Mucosa of stomach (tissue), 1 donor: ENCODE measurements around the gene PCED1B.

Experiments used
- H3K27me3 ChIP-seq: one replicate; pipeline ENCODE4 v1.7.0; 2013; ENCODE audit warnings: mild to moderate bottlenecking, low read length; ENCODE audit not compliant: control insufficient read depth, insufficient read depth
- H3K36me3 ChIP-seq: one replicate; pipeline ENCODE4 v1.7.0; 2013; ENCODE audit warnings: low read length; ENCODE audit not compliant: control insufficient read depth, insufficient read depth
- H3K4me1 ChIP-seq: one replicate; pipeline ENCODE4 v1.7.0; 2013; ENCODE audit warnings: mild to moderate bottlenecking, low read length; ENCODE audit not compliant: control insufficient read depth, insufficient read depth
- H3K4me3 ChIP-seq: one replicate; pipeline ENCODE4 v1.7.0; 2013; ENCODE audit warnings: low read length
- H3K9ac ChIP-seq: one replicate; pipeline ENCODE4 v1.7.0; 2013; ENCODE audit warnings: mild to moderate bottlenecking, low read length, moderate library complexity
- H3K9me3 ChIP-seq: one replicate; pipeline ENCODE4 v1.7.0; 2013; ENCODE audit warnings: mild to moderate bottlenecking, low read length, moderate library complexity; ENCODE audit not compliant: control insufficient read depth
- donor health status: Pancreatic carcinoma.

Gene PCED1B

GRCh38 chr12:47144769-47145168 is 65.3 kb downstream of the PCED1B start:
- no peaks in the 10 kb centered on the region for H3K4me1 ChIP-seq
- no peaks in the 10 kb centered on the region for H3K9me3 ChIP-seq
- H3K36me3 ChIP-seq, result no peaks in the 10 kb centered on the region
- no peak overlapping the region for H3K9ac ChIP-seq
- H3K27me3 ChIP-seq, result no peaks in the 10 kb centered on the region
- H3K4me3 ChIP-seq, result no peak overlapping the region

DNA sequence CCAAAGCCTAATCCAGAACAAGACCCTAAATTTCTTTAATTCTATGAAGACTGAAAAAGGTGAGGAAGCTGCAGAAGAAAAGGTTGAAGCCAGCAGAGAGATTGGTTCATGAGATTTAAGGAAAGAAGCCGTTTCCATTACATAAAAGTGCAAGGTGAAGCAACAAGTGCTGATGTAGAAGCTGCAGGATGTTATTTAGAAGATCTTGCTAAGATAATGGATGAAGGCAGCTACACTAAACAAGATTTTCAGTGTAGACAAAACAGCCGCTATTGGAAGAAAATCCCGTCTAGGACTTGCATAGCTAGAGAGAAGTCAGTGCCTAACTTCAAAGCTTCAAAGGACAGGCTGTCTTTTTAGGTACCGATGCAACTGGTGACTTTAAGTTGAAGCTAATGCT is 65.8 kb downstream of the PCED1B start:
- H3K36me3 ChIP-seq, result no peaks in the 10 kb centered on the region
- H3K27me3 ChIP-seq, result no peaks in the 10 kb centered on the region
- H3K9me3 ChIP-seq, result no peaks in the 10 kb centered on the region
- H3K4me1 ChIP-seq, result no peaks in the 10 kb centered on the region
- no peak overlapping the region for H3K9ac ChIP-seq
- H3K4me3 ChIP-seq, result no peak overlapping the region

DNA sequence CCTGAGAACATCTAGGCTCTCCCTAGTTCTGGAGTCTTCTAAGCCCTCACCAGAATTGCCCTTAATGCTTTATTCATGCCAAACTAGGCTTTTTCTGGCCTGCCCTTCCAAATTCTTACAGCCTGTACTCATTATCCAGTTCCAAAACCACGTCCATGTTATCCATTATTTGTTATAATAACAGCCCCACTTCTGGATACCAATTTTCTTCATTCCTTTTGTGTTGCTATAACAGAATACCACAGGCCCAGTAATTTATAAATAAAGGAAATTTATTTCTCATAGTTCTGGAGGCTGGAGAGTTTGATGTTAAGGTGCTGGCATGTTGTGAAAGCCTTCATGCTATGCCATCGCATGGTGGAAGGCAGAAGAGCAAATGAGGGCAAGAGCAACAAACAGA is 68.3 kb downstream of the PCED1B start:
- H3K4me1 ChIP-seq, result no peaks in the 10 kb centered on the region
- H3K36me3 ChIP-seq, result no peaks in the 10 kb centered on the region
- no peak overlapping the region for H3K4me3 ChIP-seq
- H3K9ac ChIP-seq, result no peak overlapping the region
- H3K27me3 ChIP-seq, result no peaks in the 10 kb centered on the region
- H3K9me3 ChIP-seq, result no peaks in the 10 kb centered on the region

DNA sequence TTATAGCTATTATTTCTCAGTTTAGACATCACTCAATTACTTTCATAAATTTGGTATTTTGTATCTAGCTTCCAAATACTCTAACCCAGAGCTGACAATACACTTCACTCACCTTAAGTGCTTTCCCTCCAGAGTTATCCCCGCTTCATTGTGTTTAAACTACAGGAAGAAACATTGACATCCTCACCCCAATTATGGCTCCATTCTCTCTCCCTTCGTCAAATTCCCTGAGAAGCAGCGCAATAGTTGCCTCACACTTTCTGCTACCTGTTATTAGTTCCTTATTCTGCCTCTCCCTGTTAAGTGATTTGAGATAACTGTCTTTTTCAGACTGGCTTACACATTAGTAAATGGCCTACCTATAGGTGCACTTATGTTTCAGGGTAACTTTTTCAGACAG is 69.7 kb downstream of the PCED1B start:
- Histone ChIP-seq H3K36me3 (no peaks in the 10 kb centered on the region), H3K4me1 (no peaks in the 10 kb centered on the region), H3K9ac (no peak overlapping the region), H3K9me3 (no peaks in the 10 kb centered on the region), H3K27me3 (no peaks in the 10 kb centered on the region), H3K4me3 (no peak overlapping the region)

- no peaks in the 10 kb centered on the region for H3K36me3 ChIP-seq
- peaks cover 6% of the 10 kb centered on the region for H3K4me1 ChIP-seq
- H3K4me3 ChIP-seq, result no peak overlapping the region
- H3K27me3 ChIP-seq, result no peaks in the 10 kb centered on the region
- no peaks in the 10 kb centered on the region for H3K9me3 ChIP-seq
- no peak overlapping the region for H3K9ac ChIP-seq
Observed at GRCh38 chr12:47152095-47152494, 72.7 kb downstream of the PCED1B start.

DNA sequence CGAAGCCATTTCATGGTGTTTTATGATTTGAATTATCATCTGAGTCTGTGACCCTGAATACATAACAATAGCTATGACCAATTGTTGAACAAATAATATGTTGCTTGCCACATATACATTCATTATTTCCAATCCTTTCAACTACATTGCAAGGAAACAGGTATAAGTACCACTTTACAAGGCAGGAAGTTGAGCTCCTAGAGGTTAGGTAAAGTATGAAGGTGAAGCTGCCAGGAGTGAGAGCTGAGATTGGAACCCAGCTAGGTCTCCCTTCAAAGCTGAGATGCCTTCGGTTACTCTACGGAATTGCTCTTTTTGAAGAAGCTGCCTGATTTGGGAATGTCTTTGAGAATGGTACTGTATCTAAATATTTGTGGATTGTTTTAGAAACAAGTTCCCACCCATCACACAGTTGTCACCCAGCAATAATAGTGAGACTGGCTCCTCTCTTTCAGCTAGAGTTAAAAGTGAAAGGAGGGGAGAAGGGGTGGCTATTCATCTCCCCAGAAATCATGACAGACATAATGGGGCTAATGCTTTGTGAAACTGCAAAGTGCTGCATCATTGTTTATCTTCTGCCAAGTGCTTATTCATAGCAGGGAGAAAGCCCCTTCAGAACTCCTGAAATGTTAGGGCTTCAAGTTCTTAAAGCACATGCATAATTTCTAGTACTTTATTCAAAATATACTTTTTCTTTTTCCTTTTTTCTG is 76.2 kb downstream of the PCED1B start:
- Histone ChIP-seq H3K36me3 (no peaks in the 10 kb centered on the region), H3K9me3 (no peaks in the 10 kb centered on the region), H3K27me3 (no peaks in the 10 kb centered on the region), H3K4me1 (peaks cover 6% of the 10 kb centered on the region), H3K9ac (no peak overlapping the region), H3K4me3 (no peak overlapping the region)

DNA sequence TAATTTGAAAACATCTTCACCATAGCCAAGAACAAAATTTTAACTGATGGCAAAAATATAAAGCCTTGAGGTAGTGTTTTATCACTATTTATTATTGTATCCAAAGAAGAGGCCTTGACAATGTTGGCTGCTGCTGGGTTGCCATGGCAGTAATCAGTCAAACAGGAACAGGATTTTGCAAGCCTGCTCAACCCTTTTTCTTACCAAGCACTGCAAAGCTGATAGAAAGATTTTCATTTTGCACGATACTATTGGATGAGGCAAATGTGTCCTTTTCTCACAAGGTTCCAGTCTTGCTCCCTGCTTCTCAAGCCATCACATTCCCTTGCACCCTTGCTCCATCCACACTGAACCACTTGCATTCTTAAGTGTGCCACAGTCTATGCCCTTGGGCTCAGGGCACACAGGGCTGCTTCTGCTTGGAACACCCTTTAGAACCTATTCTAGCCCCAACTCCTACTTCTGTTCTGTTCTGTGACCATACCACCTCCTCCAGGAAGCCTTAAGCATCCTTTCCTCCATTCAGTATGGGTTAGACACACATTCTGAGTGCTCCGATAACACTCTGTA is 76.8 kb downstream of the PCED1B start:
- Histone ChIP-seq H3K9ac (no peak overlapping the region), H3K4me1 (peaks cover 6% of the 10 kb centered on the region), H3K27me3 (no peaks in the 10 kb centered on the region), H3K36me3 (no peaks in the 10 kb centered on the region), H3K9me3 (no peaks in the 10 kb centered on the region), H3K4me3 (no peak overlapping the region)

DNA sequence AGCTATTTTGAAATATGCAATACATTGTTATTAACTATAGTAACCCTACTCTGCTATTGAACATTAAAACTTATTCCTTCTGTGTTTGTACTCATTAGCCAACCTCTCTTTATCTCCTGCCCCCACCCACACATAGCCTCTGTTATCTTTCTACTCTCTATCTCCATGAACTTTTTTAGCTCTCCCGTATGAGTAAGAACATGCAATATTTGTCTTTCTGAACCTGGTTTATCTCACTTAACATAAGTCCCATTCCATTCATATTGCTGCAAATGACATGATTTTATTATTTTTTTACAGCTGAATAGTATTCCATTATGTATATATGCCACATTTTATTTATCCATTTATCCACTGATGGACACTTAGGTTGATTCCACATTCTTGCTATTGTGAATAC is 79.4 kb downstream of the PCED1B start:
- Histone ChIP-seq H3K9ac (no peak overlapping the region), H3K4me3 (no peak overlapping the region), H3K9me3 (no peaks in the 10 kb centered on the region), H3K4me1 (peaks cover 10% of the 10 kb centered on the region), H3K27me3 (no peaks in the 10 kb centered on the region), H3K36me3 (no peaks in the 10 kb centered on the region)

GRCh38 chr12:47159348-47159747 is 79.9 kb downstream of the PCED1B start:
- H3K9me3 ChIP-seq, result no peaks in the 10 kb centered on the region
- no peaks in the 10 kb centered on the region for H3K36me3 ChIP-seq
- H3K4me1 ChIP-seq, result peaks cover 16% of the 10 kb centered on the region
- H3K27me3 ChIP-seq, result no peaks in the 10 kb centered on the region
- no peak overlapping the region for H3K4me3 ChIP-seq
- H3K9ac ChIP-seq, result no peak overlapping the region

GRCh38 chr12:47160316-47161244 is 81.2 kb downstream of the PCED1B start:
- H3K9me3 ChIP-seq, result no peaks in the 10 kb centered on the region
- no peak overlapping the region for H3K4me3 ChIP-seq
- H3K27me3 ChIP-seq, result no peaks in the 10 kb centered on the region
- H3K4me1 ChIP-seq, result peaks cover 20% of the 10 kb centered on the region
- no peaks in the 10 kb centered on the region for H3K36me3 ChIP-seq
- no peak overlapping the region for H3K9ac ChIP-seq

- Histone ChIP-seq H3K27me3 (no peaks in the 10 kb centered on the region), H3K9me3 (no peaks in the 10 kb centered on the region), H3K9ac (no peak overlapping the region), H3K36me3 (no peaks in the 10 kb centered on the region), H3K4me3 (no peak overlapping the region), H3K4me1 (peaks cover 20% of the 10 kb centered on the region)
Observed at GRCh38 chr12:47164116-47164515, 84.7 kb downstream of the PCED1B start.
